ENCODE data around the gene RELCH. TPM values are rescaled to one million over a fixed set of nuclear protein-coding genes. Genes with fewer than 3 reads are reported as not detected.

Gene RELCH
- polyA plus RNA-seq, 1 experiment = 8.2 TPM

DNA sequence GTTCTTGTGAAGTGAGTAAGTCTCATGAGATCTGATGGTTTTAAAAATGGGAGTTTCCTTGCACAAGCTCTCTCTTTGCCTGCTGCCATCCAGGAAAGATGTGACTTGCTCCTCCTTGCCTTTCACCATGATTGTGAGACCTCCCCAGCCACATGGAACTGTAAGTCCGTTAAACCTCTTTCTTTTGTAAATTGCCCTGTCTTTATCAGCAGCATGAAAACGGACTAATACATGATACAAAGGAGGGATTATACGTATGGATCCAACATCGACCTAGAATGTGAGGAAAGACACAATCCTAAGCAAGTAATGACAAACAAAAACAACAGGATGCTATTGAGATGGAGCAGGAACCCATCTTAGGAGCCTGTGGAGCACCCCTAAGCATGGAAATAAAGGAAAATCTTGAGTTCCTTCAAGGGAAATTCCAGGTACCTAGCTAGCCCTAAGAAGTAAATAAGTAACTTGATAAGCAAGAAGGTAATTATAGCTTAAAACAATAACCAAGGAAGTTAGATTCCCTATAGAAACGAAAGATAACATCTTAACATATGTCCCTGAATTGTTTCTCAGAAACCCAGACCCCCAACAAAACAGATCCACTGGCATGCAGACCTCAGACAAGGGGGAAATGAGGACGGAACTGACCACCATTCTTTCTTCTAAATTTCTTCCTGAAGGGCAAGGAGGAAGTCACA, 136.6 kb downstream of the RELCH start:
- POLR2A ChIA-PET = no interaction called here
- CTCF ChIA-PET = interaction anchor here (0.6 to 1.0 kb wide), 3 partner anchors 19 to 1566 kb away, joined by 3 read pairs; no protein-coding TSS in a partner anchor
- no peaks in the 10 kb centered on the region for H3K36me3 ChIP-seq (ENCODE audit: control insufficient read depth, insufficient read depth, low read length)
- DNase-seq (ENCODE audit: low read depth) = no peak
- TF ChIP-seq, protein P1, sequence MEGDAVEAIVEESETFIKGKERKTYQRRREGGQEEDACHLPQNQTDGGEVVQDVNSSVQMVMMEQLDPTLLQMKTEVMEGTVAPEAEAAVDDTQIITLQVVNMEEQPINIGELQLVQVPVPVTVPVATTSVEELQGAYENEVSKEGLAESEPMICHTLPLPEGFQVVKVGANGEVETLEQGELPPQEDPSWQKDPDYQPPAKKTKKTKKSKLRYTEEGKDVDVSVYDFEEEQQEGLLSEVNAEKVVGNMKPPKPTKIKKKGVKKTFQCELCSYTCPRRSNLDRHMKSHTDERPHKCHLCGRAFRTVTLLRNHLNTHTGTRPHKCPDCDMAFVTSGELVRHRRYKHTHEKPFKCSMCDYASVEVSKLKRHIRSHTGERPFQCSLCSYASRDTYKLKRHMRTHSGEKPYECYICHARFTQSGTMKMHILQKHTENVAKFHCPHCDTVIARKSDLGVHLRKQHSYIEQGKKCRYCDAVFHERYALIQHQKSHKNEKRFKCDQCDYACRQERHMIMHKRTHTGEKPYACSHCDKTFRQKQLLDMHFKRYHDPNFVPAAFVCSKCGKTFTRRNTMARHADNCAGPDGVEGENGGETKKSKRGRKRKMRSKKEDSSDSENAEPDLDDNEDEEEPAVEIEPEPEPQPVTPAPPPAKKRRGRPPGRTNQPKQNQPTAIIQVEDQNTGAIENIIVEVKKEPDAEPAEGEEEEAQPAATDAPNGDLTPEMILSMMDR (IDR thresholded peaks at IDR 0.05; ENCODE audit: insufficient read depth, low read depth, low read length) = no peak
- H3K4me3 ChIP-seq (ENCODE audit: low read depth, low read length) = no peak overlapping the region
- peaks cover 36% of the 10 kb centered on the region for H3K27me3 ChIP-seq (ENCODE audit: control insufficient read depth, insufficient read depth, low read length)

DNA sequence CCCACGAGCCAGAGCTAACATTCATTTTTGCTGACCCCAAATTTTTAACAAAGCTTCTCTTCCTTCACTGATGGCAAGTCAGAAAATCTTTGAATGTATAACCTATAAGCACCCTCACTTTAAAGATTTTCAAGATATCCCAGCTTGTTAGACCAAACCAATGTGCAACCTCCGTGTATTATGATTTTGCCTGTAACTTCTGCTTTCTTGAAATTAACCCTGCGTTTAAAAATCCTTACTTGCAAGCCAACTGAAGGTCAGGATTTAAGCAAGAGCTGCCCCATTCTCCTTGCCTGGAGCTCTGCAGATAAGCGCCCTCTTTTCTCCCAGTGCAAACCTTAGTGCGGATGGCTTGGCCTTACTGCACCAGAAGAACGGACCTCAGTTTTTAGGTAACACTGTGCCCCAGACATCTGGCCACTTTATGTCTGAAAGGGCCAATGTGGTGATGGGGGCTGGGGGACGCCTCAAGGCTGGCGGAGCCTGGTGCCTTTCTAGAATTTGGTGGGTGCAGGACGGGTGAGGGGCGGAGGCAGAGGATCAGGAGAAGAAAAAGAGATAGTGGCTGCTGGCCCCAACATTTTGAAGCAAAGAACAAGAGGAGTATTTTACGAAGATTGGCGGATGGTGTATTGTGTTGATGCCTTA, 137.2 kb downstream of the RELCH start:
- DNase-seq (ENCODE audit: low read depth) = no peak
- ChIA-PET POLR2A (no interaction called here), CTCF (interaction anchor here (0.6 to 1.0 kb wide), 2 partner anchors 18 to 49 kb away, joined by 3 read pairs; no protein-coding TSS in a partner anchor)
- Histone ChIP-seq H3K4me3 (ENCODE audit: low read depth, low read length) (no peak overlapping the region), H3K36me3 (ENCODE audit: control insufficient read depth, insufficient read depth, low read length) (no peaks in the 10 kb centered on the region), H3K27me3 (ENCODE audit: control insufficient read depth, insufficient read depth, low read length) (peaks cover 36% of the 10 kb centered on the region)
- TF ChIP-seq, protein P1 (IDR thresholded peaks at IDR 0.05; ENCODE audit: insufficient read depth, low read depth, low read length) = no peak

DNA sequence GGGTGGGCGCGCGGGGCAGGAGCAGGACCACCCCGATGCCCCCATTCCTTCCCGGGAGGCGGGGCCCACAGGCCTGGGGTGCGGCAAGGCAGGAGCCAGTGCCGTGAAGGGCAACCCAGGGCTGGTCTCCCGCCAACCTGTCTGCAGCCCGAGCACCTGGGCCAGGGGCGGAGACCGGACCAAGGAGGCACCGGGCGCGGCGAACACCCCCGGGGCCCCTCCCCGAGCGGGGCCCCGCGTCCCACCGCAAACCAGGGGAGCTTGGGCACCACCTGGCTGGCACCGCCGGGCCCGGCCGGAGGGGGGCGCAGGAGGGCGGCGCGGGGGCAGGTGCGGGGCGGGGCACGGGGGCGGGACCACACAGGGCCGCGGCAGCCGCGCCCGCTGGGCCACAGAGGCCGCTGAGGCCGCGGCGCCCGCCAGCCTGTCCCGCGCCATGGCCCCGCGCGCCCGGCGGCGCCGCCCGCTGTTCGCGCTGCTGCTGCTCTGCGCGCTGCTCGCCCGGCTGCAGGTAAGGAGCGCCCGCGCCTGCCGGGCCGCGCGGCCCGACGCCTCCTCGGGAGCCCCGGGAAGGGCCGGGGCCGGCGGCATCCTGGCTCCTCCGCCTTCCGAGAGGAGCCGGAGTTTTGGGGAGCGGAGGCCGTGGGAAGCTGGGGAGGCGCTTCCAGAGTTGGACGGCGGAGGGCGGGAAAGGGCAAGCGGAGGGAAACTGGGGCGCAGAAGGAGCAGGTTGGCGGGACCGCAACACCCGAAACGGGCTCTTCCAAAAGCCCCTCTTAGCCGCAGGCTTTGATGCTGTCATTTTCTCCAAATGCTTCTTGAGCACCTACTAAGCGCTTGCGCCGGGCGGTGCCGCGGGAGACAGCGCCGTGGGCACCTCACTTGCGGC, 138.1 kb downstream of the RELCH start, which contains the start of gene TNFRSF11A:
TNFRSF11A (plus strand) TSS at position 394 of the 889 bp plus-strand sequence; CDS start at position 437, 43 bp downstream.
- no peak within 1 kb of the TSS; the same call in 1 of the 2 replicates for H3K4me3 ChIP-seq (ENCODE audit: low read depth, low read length)
- H3K36me3 ChIP-seq (ENCODE audit: control insufficient read depth, insufficient read depth, low read length) = no peaks in the 10 kb centered on the region
- TF ChIP-seq, protein P1 (IDR thresholded peaks at IDR 0.05; ENCODE audit: insufficient read depth, low read depth, low read length) = no peak
- ChIA-PET POLR2A (no interaction called here), CTCF (interaction anchor here (0.6 to 1.8 kb wide), 2 partner anchors 21 to 48 kb away, joined by 3 to 5 read pairs; no protein-coding TSS in a partner anchor)
- DNase-seq (ENCODE audit: low read depth) = no peak
- H3K27me3 ChIP-seq (ENCODE audit: control insufficient read depth, insufficient read depth, low read length) = peaks cover 38% of the 10 kb centered on the region

DNA sequence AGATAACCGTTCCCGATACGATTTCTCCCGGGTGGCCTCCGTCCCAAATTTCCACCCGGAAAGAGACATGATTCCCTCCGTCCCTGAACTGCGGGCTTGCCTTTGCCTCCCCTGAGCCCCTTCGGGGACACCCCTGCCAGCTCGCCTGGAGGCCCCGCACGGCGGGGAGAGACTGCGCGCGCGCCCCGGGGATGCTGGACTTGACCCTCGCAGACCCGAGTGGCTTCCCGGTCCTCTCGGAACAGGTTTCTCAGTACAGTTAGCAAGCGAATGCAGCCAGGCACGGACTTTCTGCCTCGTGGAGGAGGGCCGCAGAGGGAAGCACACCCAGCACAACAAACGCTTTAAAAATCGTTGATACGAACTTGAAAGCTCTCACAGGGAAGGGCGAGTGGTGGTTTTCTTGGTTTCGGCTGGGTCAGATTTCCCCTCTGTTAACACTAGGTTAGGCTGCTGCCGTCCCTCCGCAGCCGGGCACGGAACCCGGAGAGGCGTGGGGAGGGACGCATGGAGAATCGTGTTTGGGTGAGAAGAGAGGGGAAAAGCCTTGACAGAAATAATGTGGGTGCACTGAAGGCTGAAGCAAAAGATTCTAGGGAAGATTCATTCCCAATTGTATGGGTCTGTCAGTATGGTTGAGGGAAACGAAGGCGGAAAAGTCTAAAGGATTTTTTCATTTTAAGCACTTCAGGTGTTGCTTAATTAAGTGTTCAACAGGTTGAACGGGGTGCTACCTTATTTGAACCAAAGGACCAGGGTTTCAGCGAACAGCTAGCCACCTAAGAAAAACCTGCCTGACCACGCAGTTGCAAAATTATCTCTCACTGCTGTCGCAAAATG, 139.0 kb downstream of the RELCH start:
- Histone ChIP-seq H3K36me3 (ENCODE audit: control insufficient read depth, insufficient read depth, low read length) (no peaks in the 10 kb centered on the region), H3K4me3 (ENCODE audit: low read depth, low read length) (no peak overlapping the region; the same call in 1 of the 2 replicates), H3K27me3 (ENCODE audit: control insufficient read depth, insufficient read depth, low read length) (peaks cover 38% of the 10 kb centered on the region)
- TF ChIP-seq, protein P1 (IDR thresholded peaks at IDR 0.05; ENCODE audit: insufficient read depth, low read depth, low read length) = no peak
- DNase-seq (ENCODE audit: low read depth) = no peak
- CTCF ChIA-PET = interaction anchor here (0.5 to 1.8 kb wide), 2 partner anchors 22 to 41 kb away, joined by 4 to 5 read pairs; no protein-coding TSS in a partner anchor
- POLR2A ChIA-PET = no interaction called here
